WTC11 (cell line): ENCODE results near the gene KLK2. TPM values are rescaled to one million over a fixed set of nuclear protein-coding genes. Genes with fewer than 3 reads are reported as not detected.

Source experiments
- ATAC-seq: fragments of 200-7000 bp; cut with Tn5 transposase; 2 replicates; pipeline ENCODE4 v1.10.0; 2021; ENCODE audit warnings: mild to moderate bottlenecking, moderate library complexity
- CTCF ChIA-PET: fragments of 300-600 bp; sonication (Branson Sonifier 250); formaldehyde crosslinking; loops from one replicate; lab custom pipeline; 2021; ENCODE audit warnings: antibody characterized with exemption; lab: Charles Lee
- POLR2A ChIA-PET: fragments of 350-600 bp; sonication (Branson Sonifier 250); formaldehyde crosslinking; loops from one replicate; lab custom pipeline; 2021; ENCODE audit warnings: antibody characterized with exemption; lab: Charles Lee
- DNase-seq: peaks from one replicate; pipeline ENCODE4 v3.0.0; 2021; ENCODE audit warnings: low spot score
- H3K27ac Mint-ChIP-seq: 2 replicates; pipeline ENCODE4 v1.8.0; 2021; ENCODE audit warnings: mixed read lengths
- H3K27me3 Mint-ChIP-seq: 2 replicates; pipeline ENCODE4 v1.8.0; 2021; ENCODE audit warnings: low read depth, mild to moderate bottlenecking, moderate library complexity, mixed read lengths
- H3K36me3 Mint-ChIP-seq: 2 replicates; pipeline ENCODE4 v1.8.0; 2021; ENCODE audit warnings: mixed read lengths
- H3K4me1 Mint-ChIP-seq: 2 replicates; pipeline ENCODE4 v1.8.0; 2022; ENCODE audit warnings: mixed read lengths
- H3K4me3 Mint-ChIP-seq: 2 replicates; pipeline ENCODE4 v1.8.0; 2021; ENCODE audit warnings: mild to moderate bottlenecking, moderate library complexity, mixed read lengths
- H3K9me3 Mint-ChIP-seq: 2 replicates; pipeline ENCODE4 v1.8.0; 2021; ENCODE audit warnings: mixed read lengths
- AFF4 ChIP-seq: sonication (generic); formaldehyde crosslinking; IDR thresholded peaks from 2 replicates; pipeline ENCODE4 v1.8.1; 2023; ENCODE audit warnings: mild to moderate bottlenecking, missing genetic modification reagents, borderline replicate concordance
- ARID4B ChIP-seq: sonication (generic); formaldehyde crosslinking; IDR thresholded peaks from 2 replicates; pipeline ENCODE4 v1.8.0; 2023; ENCODE audit warnings: missing genetic modification reagents, mild to moderate bottlenecking, borderline replicate concordance
- CDX4 ChIP-seq: fragments of 250-450 bp; sonication (Bioruptor Pico); IDR thresholded peaks from 2 replicates; pipeline ENCODE4 v1.9.0; 2021; ENCODE audit warnings: moderate library complexity, mild to moderate bottlenecking, inconsistent platforms, borderline replicate concordance
- CREB1 ChIP-seq: sonication (generic); formaldehyde crosslinking; IDR thresholded peaks from 2 replicates; pipeline ENCODE4 v1.8.0; 2023; ENCODE audit warnings: mild to moderate bottlenecking, missing genetic modification reagents
- ETV6 ChIP-seq: sonication (generic); formaldehyde crosslinking; IDR thresholded peaks from 2 replicates; pipeline ENCODE4 v1.8.1; 2022; ENCODE audit warnings: mild to moderate bottlenecking, missing genetic modification reagents
- FOXK1 ChIP-seq: sonication (generic); formaldehyde crosslinking; IDR thresholded peaks from 2 replicates; pipeline ENCODE4 v1.8.0; 2022; ENCODE audit warnings: mild to moderate bottlenecking, moderate library complexity, missing genetic modification reagents
- GRHL2 ChIP-seq: fragments of 250-450 bp; sonication (Bioruptor Pico); IDR thresholded peaks from 2 replicates; pipeline ENCODE4 v1.8.0; 2022; ENCODE audit warnings: mild to moderate bottlenecking, moderate library complexity; ENCODE audit not compliant: insufficient replicate concordance, severe bottlenecking
- HMGA2 ChIP-seq: fragments of 250-450 bp; sonication (Bioruptor Pico); IDR thresholded peaks from 2 replicates; pipeline ENCODE4 v1.4.0; 2021; ENCODE audit warnings: mild to moderate bottlenecking, moderate library complexity
- IRF1 ChIP-seq: sonication (generic); formaldehyde crosslinking; IDR thresholded peaks from 2 replicates; pipeline ENCODE4 v1.8.0; 2023; ENCODE audit warnings: missing genetic modification reagents
- JAZF1 ChIP-seq: fragments of 250-450 bp; sonication (Bioruptor Pico); IDR thresholded peaks from 2 replicates; pipeline ENCODE4 v1.9.0; 2021; ENCODE audit warnings: moderate library complexity, mild to moderate bottlenecking, inconsistent platforms
- MAX ChIP-seq: sonication (generic); formaldehyde crosslinking; IDR thresholded peaks from 2 replicates; pipeline ENCODE4 v1.8.0; 2022; ENCODE audit warnings: mild to moderate bottlenecking, missing genetic modification reagents
- NR1H2 ChIP-seq: sonication (generic); formaldehyde crosslinking; IDR thresholded peaks from 2 replicates; pipeline ENCODE4 v1.9.0; 2021; ENCODE audit warnings: mild to moderate bottlenecking, moderate library complexity, missing genetic modification reagents
- RELA ChIP-seq: sonication (generic); formaldehyde crosslinking; IDR thresholded peaks from 2 replicates; pipeline ENCODE4 v1.8.1; 2022; ENCODE audit warnings: missing genetic modification reagents, mild to moderate bottlenecking, borderline replicate concordance
- STAT6 ChIP-seq: sonication (generic); formaldehyde crosslinking; conservative IDR thresholded peaks from 2 replicates; pipeline ENCODE4 v1.8.1; 2023; ENCODE audit warnings: mild to moderate bottlenecking, low read depth, missing genetic modification reagents, moderate library complexity
- TP53 ChIP-seq: sonication (generic); formaldehyde crosslinking; IDR thresholded peaks from 2 replicates; pipeline ENCODE4 v1.8.1; 2023; ENCODE audit warnings: mild to moderate bottlenecking, missing genetic modification reagents
- ZNF121 ChIP-seq: sonication (generic); formaldehyde crosslinking; IDR thresholded peaks from 2 replicates; pipeline ENCODE4 v1.8.0; 2023; ENCODE audit warnings: missing genetic modification reagents
- ZNF263 ChIP-seq: sonication (generic); formaldehyde crosslinking; IDR thresholded peaks from 2 replicates; pipeline ENCODE4 v1.8.1; 2022; ENCODE audit warnings: low read depth, mild to moderate bottlenecking, moderate library complexity, missing genetic modification reagents
- ZNF423 ChIP-seq: fragments of 250-450 bp; sonication (Bioruptor Pico); IDR thresholded peaks from 2 replicates; pipeline ENCODE4 v2.1.2; 2022; ENCODE audit warnings: mild to moderate bottlenecking, moderate library complexity
- total RNA-seq: library from RNA; stranded (reverse); gene quantifications from 3 replicates; pipeline ENCODE4 v1.2.3, GENCODE V29; 2021

Gene KLK2
- total RNA-seq, 1 experiment from 2014 or later, result not detected

GRCh38 chr19:50861010-50861409 is 12.2 kb upstream of the KLK2 start (continued):
- TF ChIP-seq AFF4 (no peak), RELA (CRISPR knock-in tag) (no peak), FOXK1 (CRISPR knock-in tag) (no peak), GRHL2 (CRISPR knock-in tag) (no peak)

GRCh38 chr19:50861496-50862286 is 11.5 kb upstream of the KLK2 start:
- no peak overlapping the region for H3K4me3 Mint-ChIP-seq
- H3K36me3 Mint-ChIP-seq, result peaks cover 15% of the 10 kb centered on the region
- ChIA-PET POLR2A (no interaction called here), CTCF (interaction anchor here (0.6 to 1.4 kb wide), 2 partner anchors 155 to 393 kb away, joined by 3 to 4 read pairs; no protein-coding TSS in a partner anchor)
- no peak for ATAC-seq
- no peak overlapping the region for H3K27ac Mint-ChIP-seq
- peaks cover 59% of the 10 kb centered on the region for H3K27me3 Mint-ChIP-seq
- TF ChIP-seq JAZF1 (CRISPR knock-in tag) (no peak), ZNF121 (CRISPR knock-in tag) (no peak), HMGA2 (CRISPR knock-in tag) (peak; percentile 89), ZNF263 (CRISPR knock-in tag) (no peak), TP53 (no peak)
- peaks cover 30% of the 10 kb centered on the region for H3K9me3 Mint-ChIP-seq
- DNase-seq, result no peak
- H3K4me1 Mint-ChIP-seq, result peaks cover 18% of the 10 kb centered on the region

GRCh38 chr19:50869479-50869878 is 3.8 kb upstream of the KLK2 start:
- H3K4me1 Mint-ChIP-seq, result no peaks in the 10 kb centered on the region
- no peak overlapping the region for H3K4me3 Mint-ChIP-seq
- POLR2A ChIA-PET, result no interaction called here
- CTCF ChIA-PET, result interaction anchor here (1.2 to 1.5 kb wide), 2 partner anchors 53 to 65 kb away, joined by 3 to 5 read pairs; no protein-coding TSS in a partner anchor
- peaks cover 67% of the 10 kb centered on the region for H3K27me3 Mint-ChIP-seq
- H3K27ac Mint-ChIP-seq, result no peak overlapping the region
- ATAC-seq (no peak), DNase-seq (no peak)
- TF ChIP-seq CDX4 (no peak), JAZF1 (CRISPR knock-in tag) (no peak), CREB1 (CRISPR knock-in tag) (no peak), ETV6 (CRISPR knock-in tag) (no peak), ARID4B (CRISPR knock-in tag) (no peak), NR1H2 (no peak), ZNF423 (CRISPR knock-in tag) (no peak), STAT6 (no peak), IRF1 (CRISPR knock-in tag) (no peak), MAX (no peak)
- H3K36me3 Mint-ChIP-seq, result no peaks in the 10 kb centered on the region
- no peaks in the 10 kb centered on the region for H3K9me3 Mint-ChIP-seq
